HL-60 (cell line): ENCODE data around the gene HAL.

Experiments
- CTCF ChIP-seq: IDR thresholded peaks from one replicate; pipeline ENCODE4 v1.5.1; 2011; ENCODE audit warnings: low read length, control low read depth, inconsistent platforms; ENCODE audit not compliant: insufficient read depth
- GABPA ChIP-seq: IDR thresholded peaks from 2 replicates; pipeline ENCODE4 v1.6.1; 2012; ENCODE audit warnings: low read depth
- POLR2AphosphoS5 ChIP-seq: IDR thresholded peaks from 2 replicates; pipeline ENCODE4 v1.6.1; 2012; ENCODE audit warnings: low read depth
- REST ChIP-seq: IDR thresholded peaks from 2 replicates; pipeline ENCODE4 v1.6.1; 2012; ENCODE audit warnings: low read depth; ENCODE audit not compliant: insufficient replicate concordance
- SPI1 ChIP-seq: IDR thresholded peaks from 2 replicates; pipeline ENCODE4 v1.6.1; 2012; ENCODE audit warnings: low read depth, mild to moderate bottlenecking, borderline replicate concordance

DNA sequence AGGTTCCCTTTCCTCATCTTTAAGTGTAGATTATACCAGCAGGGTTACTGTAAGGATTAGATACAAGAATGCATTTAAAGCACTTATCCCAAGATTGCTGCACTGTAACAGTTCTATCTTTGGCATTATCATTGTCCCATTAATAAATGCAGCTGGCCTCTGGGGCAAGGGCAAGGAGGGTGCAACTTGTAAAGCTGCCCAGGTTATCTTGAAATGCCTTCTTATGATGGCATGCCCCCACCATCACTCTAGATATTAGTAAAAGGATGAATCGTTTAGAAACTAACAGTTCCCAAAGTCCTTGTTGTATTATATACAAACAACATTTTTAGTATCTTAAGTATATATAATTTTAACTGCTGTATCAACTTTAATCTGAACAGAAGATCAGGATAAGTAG is 32.4 kb upstream of the HAL start:
- TF ChIP-seq CTCF = no peak
- TF ChIP-seq POLR2AphosphoS5 = no peak
- TF ChIP-seq REST = no peak
- TF ChIP-seq SPI1 = no peak
- TF ChIP-seq GABPA = no peak
